ELF-1 (cell line): ENCODE measurements around the gene NCMAP.

Experiments used
- DNase-seq: peaks from one replicate; pipeline ENCODE4 v3.0.0-alpha.2; 2016; ENCODE audit warnings: low read depth, low spot score

Gene NCMAP

DNA sequence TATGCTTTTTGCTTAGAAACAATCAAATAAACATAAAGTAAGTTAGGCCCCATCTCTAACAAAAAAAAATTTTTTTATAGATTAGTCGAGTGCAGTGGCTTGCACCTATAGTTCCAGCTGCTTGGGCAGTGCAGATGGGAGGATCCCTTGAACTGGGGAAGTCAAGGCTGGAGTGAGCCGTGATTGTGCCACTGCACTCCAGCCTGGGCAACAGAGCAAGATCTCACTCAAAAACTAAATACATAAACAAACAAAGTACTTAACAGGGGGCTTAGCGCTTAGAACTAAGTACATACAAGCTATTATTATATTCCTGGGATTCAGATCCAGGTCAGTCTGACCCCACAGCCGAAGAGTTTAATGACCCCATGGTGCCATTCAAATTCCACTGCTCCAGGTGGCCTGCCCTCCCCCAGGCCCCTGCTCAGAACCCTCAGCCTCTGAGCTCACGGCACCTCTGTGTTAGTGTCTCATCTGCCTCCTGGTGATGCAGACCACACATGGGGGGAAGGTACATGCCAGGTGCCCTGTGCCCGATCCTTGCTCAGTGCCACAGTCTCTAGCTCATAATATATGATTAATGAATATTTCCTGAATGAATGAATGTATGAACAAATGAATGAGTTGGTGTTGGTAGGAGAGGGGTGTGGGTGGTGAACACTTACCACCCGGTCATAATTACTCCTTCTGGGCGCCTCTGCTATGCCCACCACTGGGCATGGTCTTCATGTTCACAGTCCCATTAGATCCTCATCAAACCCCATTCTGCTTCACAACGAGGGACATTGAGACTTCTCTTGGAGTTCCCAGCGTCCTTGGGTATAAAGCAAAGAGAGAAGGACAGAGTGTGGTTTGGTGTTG lies 14.6 kb downstream of the NCMAP start:
- no peak for DNase-seq

- DNase-seq: no peak
Observed at GRCh38 chr1:24572301-24572700, 16.4 kb downstream of the NCMAP start.

DNA sequence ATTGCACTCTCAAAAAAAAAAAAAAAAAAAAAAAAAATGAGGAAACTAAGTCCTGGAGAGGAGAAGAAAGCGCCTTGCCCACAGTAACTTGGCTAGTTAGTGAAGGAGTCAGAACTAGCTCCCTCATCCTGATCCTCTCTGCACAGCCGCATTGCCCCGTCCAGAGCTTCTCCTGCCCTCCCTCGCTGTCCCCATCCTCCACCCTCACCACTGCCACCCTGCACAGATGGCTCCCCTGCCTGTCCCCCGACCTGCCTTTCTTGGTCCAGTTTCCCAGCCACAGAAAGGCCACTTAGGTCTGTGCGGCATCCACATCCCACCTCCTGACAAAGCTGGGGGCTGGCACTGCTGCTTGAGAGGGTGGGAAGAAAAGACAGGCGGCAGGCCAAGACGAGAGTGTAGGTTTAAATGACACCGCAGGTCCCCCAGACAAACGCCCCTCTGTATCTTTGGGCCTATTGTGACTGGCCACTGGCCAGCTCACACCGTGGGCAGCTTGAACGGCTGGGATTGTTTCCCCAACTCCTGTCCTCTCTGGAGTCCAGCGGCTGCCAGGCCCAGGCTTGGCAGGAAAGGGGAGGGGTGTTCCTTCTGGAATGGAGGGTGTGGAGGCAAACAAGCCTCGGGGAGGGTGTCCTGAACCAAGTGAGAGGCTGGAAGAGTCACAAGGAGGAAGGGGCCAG lies 20.2 kb downstream of the NCMAP start:
- DNase-seq: no peak

DNA sequence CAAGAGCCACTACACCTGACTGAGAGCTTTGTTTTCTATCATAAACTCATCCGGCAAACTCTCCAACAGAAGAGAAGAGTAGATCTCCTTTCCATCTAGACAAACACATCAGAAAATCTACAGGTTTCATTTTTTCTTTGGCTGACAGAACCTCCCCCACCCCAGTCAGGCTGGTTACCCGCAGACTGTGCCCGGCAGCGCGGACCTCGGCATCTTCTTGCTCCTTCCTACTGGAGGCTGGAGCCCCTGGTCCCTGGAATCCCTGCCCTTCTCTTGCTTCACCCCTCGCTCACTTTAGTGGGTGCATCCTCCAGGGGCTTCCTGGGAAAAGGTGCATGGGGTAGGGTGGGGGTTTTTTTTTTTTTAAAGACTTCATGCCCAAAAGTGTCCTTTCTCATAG lies 23.0 kb downstream of the NCMAP start:
- no peak for DNase-seq

GRCh38 chr1:24580756-24581155 lies 24.9 kb downstream of the NCMAP start:
- DNase-seq: no peak

- no peak for DNase-seq
Observed at GRCh38 chr1:24584171-24584647, 28.3 kb downstream of the NCMAP start.

GRCh38 chr1:24586119-24586518 lies 30.2 kb downstream of the NCMAP start:
- DNase-seq: no peak

DNA sequence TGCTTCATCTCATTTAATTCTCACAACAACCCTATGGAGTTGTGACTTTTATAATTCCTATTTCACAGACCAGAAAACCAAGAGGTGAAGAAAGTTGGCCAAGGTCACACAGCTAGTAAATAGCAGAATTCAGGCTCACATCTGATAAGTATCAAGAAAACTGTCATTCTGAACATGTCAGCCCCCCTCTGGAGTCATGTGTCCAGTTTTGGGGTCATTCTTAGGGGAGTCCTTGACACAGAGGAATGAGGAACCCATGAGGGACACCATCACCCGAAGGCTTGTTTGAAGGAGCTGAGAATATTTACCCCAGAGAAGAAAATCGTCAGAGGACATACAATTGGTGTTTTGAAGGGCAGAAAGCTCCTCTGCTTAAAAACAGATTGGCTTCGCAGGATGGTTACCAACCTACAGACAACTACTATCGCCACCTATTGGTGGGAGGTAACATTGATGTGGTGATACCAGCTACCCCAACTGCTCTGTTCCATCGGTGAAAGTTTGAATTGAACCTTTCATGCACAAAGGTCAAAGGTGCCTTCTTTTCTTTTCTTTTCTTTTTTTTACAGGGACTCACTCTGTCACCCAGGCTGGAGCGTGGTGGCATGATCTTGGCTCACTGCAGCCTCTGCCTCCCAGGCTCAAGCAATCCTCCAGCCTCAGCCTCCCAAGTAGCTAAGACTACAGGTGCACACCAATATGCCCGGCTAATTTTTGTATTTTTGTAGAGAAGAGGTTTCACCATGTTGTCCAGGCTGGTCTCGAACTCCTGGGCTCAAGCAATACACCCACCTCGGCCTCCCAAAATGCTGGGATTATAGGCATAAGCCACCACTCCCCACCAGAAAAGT lies 31.3 kb downstream of the NCMAP start:
- DNase-seq: peak; percentile 37

- no peak for DNase-seq
Observed at GRCh38 chr1:24588573-24588972, 32.7 kb downstream of the NCMAP start.

GRCh38 chr1:24589200-24589599 lies 33.3 kb downstream of the NCMAP start:
- no peak for DNase-seq

GRCh38 chr1:24591781-24592180 lies 35.9 kb downstream of the NCMAP start:
- peak; percentile 33 for DNase-seq

GRCh38 chr1:24594328-24594598 lies 38.4 kb downstream of the NCMAP start:
- no peak for DNase-seq

GRCh38 chr1:24596401-24596880 lies 40.6 kb downstream of the NCMAP start:
- DNase-seq: no peak

DNA sequence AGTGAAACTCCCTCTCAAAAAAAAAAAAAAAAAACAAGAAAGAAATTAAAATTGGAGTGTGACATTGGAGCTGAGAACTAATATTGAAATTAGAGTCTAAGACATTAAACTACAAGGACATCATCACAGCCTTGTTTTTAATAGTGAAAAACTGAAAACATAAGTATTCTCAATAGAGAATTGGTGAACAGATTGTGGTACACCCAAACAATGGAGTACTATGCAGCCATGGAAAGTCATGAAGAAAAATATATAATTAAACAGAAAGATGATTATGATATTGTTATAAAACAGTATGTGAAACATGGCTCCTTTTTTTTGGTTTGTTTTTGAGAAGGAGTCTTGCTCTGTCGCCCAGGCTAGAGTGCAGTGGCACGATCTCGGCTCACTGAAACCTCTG lies 43.4 kb downstream of the NCMAP start:
- DNase-seq: no peak

DNA sequence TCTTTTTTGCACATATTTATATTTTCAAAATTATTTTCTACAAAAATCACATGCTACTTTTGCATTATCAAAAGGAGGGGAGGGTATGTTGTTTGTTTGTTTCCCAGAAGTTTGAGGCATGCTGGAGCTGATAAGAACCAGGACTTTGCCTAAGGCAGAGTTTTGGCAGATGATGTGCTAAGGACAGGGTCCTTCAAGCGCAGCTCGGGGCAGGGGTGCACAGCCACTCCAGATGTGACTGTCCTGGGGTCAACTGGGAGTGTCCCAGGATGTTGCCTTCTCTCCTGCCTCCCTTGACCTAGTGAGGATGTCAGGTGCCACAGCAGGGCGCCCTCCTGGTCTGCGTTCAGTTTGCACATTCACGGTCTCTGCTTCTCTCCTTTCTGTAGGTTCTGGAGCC lies 44.7 kb downstream of the NCMAP start:
- peak; percentile 52 for DNase-seq

DNA sequence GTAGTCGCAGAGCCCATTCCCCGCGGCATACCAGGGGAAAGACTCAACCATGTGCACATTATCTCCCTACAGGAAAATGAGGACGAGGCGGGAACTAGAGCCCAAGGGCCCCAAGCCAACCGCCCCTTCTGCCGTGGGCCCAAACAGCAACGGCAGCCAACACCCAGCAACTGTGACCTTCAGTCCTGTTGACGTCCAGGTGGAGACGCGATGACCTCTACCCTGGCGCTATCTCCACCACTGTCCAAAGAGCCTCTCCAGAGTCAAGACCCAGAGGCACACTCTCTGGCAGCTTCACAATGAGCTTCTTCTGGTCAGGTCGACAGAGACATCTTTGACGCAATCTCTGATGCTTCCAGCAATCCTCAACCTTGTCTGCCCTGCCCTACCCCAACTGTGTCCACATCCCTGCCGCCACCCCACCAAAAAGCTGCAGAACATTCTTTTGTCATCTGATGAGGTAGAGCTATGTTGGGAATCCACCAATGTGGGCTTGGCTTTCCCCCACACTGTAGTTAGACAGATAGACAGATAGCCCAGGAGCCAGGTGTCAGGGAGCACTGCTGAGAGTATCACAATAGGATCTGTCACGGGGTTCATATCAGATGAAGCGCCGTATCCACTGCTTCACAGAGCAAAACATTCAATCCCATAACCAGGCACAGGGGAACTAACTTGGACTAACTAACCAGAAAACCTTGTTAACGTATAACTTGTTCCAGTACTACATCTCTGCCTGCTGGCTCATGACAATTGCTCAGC lies 49.8 kb downstream of the NCMAP start:
- DNase-seq: no peak

DNA sequence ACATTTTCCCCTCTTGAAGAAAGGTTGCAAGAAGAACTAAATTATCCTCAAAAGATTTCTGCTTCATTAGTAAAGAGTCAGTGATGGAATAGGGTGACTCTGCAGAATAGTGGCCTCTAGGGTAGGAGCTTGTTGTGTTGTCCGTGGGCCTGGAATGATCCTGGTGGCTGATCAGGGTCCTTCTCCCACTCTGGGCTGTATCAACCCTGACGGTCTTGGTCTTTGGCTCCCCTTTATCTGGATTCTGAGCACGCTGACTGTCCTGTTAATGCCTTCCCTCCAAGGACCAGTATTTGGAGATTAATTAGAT lies 50.4 kb downstream of the NCMAP start:
- DNase-seq: no peak

DNA sequence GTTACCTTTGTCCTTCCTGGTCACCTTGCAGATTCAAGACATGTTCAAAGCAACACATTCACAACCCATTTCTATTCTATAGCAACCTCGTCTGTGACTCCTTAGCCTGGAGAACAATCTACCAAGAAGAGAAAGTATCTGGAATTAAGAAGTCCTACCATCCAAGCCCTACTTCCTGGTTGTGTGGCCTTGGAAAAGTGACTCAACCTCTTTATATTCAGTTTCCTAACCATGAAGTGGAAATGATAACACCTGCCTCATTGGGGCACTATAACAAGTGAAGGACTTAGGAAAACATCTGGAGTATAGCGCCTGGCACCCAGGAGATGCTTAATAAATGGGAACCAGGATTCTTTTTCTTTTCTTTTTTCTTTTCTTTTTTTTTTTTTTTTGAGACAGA lies 50.7 kb downstream of the NCMAP start:
- no peak for DNase-seq

GRCh38 chr1:24609949-24610517 lies 54.1 kb downstream of the NCMAP start:
- no peak for DNase-seq

DNA sequence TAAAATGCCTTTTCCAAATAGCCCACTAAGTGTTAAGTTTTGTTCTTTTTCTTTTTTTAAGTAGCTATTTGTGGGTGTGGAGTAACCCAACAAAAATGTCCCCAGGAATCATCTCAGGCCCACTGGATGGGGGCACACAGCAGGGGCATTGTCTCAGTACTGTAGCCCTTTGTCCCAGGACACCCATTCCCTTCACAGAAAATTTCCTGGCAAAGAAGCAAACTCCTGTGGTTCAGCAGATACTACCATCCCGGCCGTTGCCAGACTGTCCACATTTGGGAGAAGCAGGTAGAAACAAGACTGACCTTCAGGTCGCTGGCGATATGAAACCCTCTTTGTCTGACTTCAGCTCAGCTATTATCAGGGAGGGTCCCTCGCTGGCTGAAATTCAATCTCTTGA lies 63.5 kb downstream of the NCMAP start:
- no peak for DNase-seq

DNA sequence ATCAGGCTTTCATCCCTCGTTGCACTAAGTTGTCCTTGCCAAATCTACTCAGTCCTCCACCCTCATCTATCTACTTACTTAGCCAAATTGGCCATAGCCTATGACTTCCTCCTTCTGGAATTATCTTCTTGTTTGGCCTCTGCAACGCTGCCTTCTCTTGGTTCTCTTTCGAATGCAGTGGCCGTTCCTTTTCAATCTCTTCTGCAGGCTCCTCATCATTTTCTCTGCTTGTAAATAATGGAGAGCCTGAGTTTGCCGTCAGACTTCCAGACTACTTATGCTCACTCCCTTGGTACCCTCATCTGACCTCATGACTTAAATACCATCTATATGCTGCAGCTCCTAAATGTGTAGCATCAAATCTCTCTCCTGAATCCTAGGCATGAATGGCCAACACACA lies 64.8 kb downstream of the NCMAP start:
- DNase-seq: no peak
